Panc1 (cell line): Measurements from ENCODE around the gene GALC. TPM values are rescaled to one million over a fixed set of nuclear protein-coding genes. Genes with fewer than 3 reads are reported as not detected.

Source experiments
- ATAC-seq: fragments of 200-7000 bp; cut with Tn5 transposase; 2 replicates; pipeline ENCODE4 v1.9.1; 2020; ENCODE audit warnings: mild to moderate bottlenecking, moderate library complexity
- BruUV-seq: library from RNA; stranded (reverse); fragments of 400-500 nt; replicated peaks from 2 replicates; lab custom pipeline; 2021; lab: Mats Ljungman, UMichigan
- CTCF ChIA-PET: fragments of 300-600 bp; sonication (Branson Sonifier 250); formaldehyde crosslinking; loops from one replicate; lab custom pipeline; 2022; ENCODE audit warnings: antibody characterized with exemption; lab: Charles Lee
- POLR2A ChIA-PET: fragments of 300-600 bp; sonication (Branson Sonifier 250); formaldehyde crosslinking; loops from one replicate; lab custom pipeline; 2022; ENCODE audit warnings: antibody characterized with exemption; lab: Charles Lee
- DNase-seq: peaks from one replicate; pipeline ENCODE4 v3.0.0-alpha.2; 2010; ENCODE audit warnings: low read depth, low spot score
- H3K27ac ChIP-seq: 2 replicates; pipeline ENCODE4 v1.5.1; 2011; ENCODE audit warnings: mild to moderate bottlenecking, low read length, inconsistent platforms
- H3K27me3 ChIP-seq: fragments of 200-500 bp; sonication (Bioruptor generic); 2 replicates; pipeline ENCODE4 v1.6.0; 2014; ENCODE audit warnings: low read length, inconsistent platforms; ENCODE audit not compliant: control insufficient read depth, insufficient read depth
- H3K36me3 ChIP-seq: fragments of 200-500 bp; sonication (Bioruptor generic); 2 replicates; pipeline ENCODE4 v1.5.1; 2014; ENCODE audit warnings: inconsistent platforms, mild to moderate bottlenecking, low read length, moderate library complexity; ENCODE audit not compliant: control insufficient read depth, insufficient read depth
- H3K4me1 ChIP-seq: 2 replicates; pipeline ENCODE4 v1.5.1; 2011; ENCODE audit warnings: inconsistent platforms, mild to moderate bottlenecking, low read length, moderate library complexity; ENCODE audit not compliant: control insufficient read depth, insufficient read depth
- H3K4me3 ChIP-seq, 2 experiments: 2 replicates each; pipeline ENCODE4 v1.5.1; 2011 to 2012; ENCODE audit warnings: low read depth in 2 of 2, low read length in 2 of 2, mild to moderate bottlenecking in 2 of 2, inconsistent platforms in 1 of 2, moderate library complexity in 1 of 2
- H3K9me3 ChIP-seq: fragments of 200-500 bp; sonication (Bioruptor generic); 2 replicates; pipeline ENCODE4 v1.5.1; 2014; ENCODE audit warnings: low read depth, mild to moderate bottlenecking, inconsistent platforms, low read length, moderate library complexity; ENCODE audit not compliant: control insufficient read depth, insufficient read depth
- POLR2AphosphoS5 ChIP-seq: IDR thresholded peaks from 2 replicates; pipeline ENCODE4 v1.6.1; 2012; ENCODE audit warnings: mild to moderate bottlenecking, low read depth, low read length, moderate library complexity
- SIN3A ChIP-seq: IDR thresholded peaks from 2 replicates; pipeline ENCODE4 v1.6.1; 2012; ENCODE audit warnings: low read depth, mild to moderate bottlenecking, low read length, moderate library complexity, borderline replicate concordance; ENCODE audit not compliant: insufficient read depth
- TCF7L2 ChIP-seq: IDR thresholded peaks from 2 replicates; pipeline ENCODE4 v1.6.1; 2011; ENCODE audit warnings: mild to moderate bottlenecking, low read depth, low read length, inconsistent platforms
- in situ Hi-C: cut with HindIII; loops from 2 replicates; pipeline ENCODE4 v1.10.0; 2016; ENCODE audit warnings: low sequenced_read_pairs, low pct_unique_long_range_greater_than_20kb
- intact Hi-C: fragments of 100-400 bp; cut with micrococcal nuclease; formaldehyde crosslinking; loops from one replicate; pipeline ENCODE4 v1.10.0; 2022; ENCODE audit not compliant: unreplicated experiment
- total RNA-seq: library from RNA; stranded (reverse); gene quantifications from one replicate; pipeline ENCODE4 v1.2.1, GENCODE V29; 2021; ENCODE audit not compliant: unreplicated experiment
- TF ChIP-seq, protein P1 (sequence below): fragments of 450-650 bp; IDR thresholded peaks from 2 replicates; pipeline ENCODE4 v1.5.1; 2017; ENCODE audit warnings: mild to moderate bottlenecking
- TF ChIP-seq, protein P2 (sequence below), 2 experiments: IDR thresholded peaks; 2 replicates each; pipeline ENCODE4 v1.6.1; 2011 to 2012; ENCODE audit warnings: low read depth in 2 of 2, control low read depth in 1 of 2, low read length in 1 of 2, mild to moderate bottlenecking in 1 of 2, moderate library complexity in 1 of 2; ENCODE audit not compliant: insufficient read depth in 1 of 2

The GALC gene
- total RNA-seq, 1 experiment from 2014 or later, result 9.7 TPM

DNA sequence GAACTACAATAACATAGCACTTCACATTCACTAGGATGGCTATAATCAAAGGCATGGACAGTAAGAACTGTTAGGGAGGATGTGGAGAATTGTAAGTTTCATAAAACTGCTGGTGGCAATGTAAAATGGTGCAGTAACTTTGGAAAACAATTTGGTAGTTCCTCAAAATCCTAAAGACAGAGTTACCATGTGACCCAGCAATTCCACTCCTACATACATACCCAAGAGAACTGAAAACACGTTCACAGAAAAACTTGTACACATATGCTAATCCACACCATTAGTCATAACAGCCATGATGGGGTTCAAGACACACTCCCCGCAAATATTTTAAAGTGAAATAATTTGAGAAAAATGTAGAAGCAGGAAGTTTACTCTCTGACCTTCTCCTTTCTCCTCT, 31.7 kb downstream of the GALC start:
- intact Hi-C loops, result no loop called here
- BruUV-seq, result no TSS peak
- H3K9me3 ChIP-seq, result no peaks in the 10 kb centered on the region
- ChIA-PET POLR2A (no interaction called here), CTCF (no interaction called here)
- H3K27ac ChIP-seq, result no peak overlapping the region
- no peak overlapping the region for H3K4me3 ChIP-seq
- no peaks in the 10 kb centered on the region for H3K27me3 ChIP-seq
- in situ Hi-C loops, result no loop called here
- TF ChIP-seq, protein P1, sequence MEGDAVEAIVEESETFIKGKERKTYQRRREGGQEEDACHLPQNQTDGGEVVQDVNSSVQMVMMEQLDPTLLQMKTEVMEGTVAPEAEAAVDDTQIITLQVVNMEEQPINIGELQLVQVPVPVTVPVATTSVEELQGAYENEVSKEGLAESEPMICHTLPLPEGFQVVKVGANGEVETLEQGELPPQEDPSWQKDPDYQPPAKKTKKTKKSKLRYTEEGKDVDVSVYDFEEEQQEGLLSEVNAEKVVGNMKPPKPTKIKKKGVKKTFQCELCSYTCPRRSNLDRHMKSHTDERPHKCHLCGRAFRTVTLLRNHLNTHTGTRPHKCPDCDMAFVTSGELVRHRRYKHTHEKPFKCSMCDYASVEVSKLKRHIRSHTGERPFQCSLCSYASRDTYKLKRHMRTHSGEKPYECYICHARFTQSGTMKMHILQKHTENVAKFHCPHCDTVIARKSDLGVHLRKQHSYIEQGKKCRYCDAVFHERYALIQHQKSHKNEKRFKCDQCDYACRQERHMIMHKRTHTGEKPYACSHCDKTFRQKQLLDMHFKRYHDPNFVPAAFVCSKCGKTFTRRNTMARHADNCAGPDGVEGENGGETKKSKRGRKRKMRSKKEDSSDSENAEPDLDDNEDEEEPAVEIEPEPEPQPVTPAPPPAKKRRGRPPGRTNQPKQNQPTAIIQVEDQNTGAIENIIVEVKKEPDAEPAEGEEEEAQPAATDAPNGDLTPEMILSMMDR, result no peak
- TF ChIP-seq, protein P2, sequence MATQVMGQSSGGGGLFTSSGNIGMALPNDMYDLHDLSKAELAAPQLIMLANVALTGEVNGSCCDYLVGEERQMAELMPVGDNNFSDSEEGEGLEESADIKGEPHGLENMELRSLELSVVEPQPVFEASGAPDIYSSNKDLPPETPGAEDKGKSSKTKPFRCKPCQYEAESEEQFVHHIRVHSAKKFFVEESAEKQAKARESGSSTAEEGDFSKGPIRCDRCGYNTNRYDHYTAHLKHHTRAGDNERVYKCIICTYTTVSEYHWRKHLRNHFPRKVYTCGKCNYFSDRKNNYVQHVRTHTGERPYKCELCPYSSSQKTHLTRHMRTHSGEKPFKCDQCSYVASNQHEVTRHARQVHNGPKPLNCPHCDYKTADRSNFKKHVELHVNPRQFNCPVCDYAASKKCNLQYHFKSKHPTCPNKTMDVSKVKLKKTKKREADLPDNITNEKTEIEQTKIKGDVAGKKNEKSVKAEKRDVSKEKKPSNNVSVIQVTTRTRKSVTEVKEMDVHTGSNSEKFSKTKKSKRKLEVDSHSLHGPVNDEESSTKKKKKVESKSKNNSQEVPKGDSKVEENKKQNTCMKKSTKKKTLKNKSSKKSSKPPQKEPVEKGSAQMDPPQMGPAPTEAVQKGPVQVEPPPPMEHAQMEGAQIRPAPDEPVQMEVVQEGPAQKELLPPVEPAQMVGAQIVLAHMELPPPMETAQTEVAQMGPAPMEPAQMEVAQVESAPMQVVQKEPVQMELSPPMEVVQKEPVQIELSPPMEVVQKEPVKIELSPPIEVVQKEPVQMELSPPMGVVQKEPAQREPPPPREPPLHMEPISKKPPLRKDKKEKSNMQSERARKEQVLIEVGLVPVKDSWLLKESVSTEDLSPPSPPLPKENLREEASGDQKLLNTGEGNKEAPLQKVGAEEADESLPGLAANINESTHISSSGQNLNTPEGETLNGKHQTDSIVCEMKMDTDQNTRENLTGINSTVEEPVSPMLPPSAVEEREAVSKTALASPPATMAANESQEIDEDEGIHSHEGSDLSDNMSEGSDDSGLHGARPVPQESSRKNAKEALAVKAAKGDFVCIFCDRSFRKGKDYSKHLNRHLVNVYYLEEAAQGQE (IDR thresholded peaks at IDR 0.05; ENCODE audit: insufficient read depth in 1 of 2, low read depth in 2 of 2, low read length in 1 of 2), result no peak
- TF ChIP-seq POLR2AphosphoS5, result no peak
- no peak for TF ChIP-seq TCF7L2
- no peak for TF ChIP-seq SIN3A
- DNase-seq, result no peak
- ATAC-seq, result no peak
- H3K36me3 ChIP-seq, result no peaks in the 10 kb centered on the region
- no peaks in the 10 kb centered on the region for H3K4me1 ChIP-seq

DNA sequence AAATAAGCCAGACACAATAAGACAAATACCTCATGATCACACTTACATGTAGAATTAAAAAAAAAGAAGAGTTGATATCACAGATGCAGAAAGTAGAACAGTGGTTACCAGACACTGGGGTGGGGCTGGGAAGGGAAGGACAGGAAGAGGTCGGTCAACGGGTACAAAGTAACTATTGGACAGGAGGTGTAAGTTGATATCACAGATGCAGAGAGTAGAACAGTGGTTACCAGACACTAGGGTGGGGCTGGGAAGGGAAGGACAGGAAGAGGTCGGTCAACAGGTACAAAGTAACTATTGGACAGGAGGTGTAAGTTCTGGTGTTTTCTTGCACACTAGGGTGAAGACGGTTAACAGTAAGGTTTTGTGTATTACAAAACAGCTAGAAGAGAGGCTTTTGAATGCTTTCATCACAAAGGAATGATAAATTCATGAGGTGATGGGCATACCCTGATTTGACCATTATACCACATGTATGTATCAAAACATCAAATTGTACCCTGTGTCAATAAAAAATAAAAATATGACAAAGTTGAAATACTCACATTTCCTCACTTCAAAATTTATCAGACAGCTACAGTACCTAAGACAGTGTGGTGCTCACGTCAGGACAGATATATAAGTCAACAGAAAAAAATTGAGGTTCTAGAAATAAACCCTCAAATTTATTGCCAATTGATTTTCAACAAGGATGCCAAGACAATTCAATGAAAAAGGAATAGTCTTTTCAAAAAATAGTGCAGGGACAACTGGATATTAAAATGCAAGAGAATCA, 32.8 kb downstream of the GALC start:
- POLR2A ChIA-PET, result no interaction called here
- Histone ChIP-seq H3K36me3 (no peaks in the 10 kb centered on the region), H3K4me1 (no peaks in the 10 kb centered on the region), H3K27ac (no peak overlapping the region), H3K4me3 (no peak overlapping the region), H3K9me3 (no peaks in the 10 kb centered on the region), H3K27me3 (no peaks in the 10 kb centered on the region)
- DNase-seq (no peak), ATAC-seq (no peak)
- TF ChIP-seq, protein P1, result no peak
- BruUV-seq, result no TSS peak
- CTCF ChIA-PET, result no interaction called here
- in situ Hi-C loops, result no loop called here
- intact Hi-C loops, result no loop called here
